Progenitor cell of endocrine pancreas (in vitro differentiated cells): Measurements from ENCODE around the gene NDUFB8. TPM values are rescaled to one million over a fixed set of nuclear protein-coding genes. Genes with fewer than 3 reads are reported as not detected.

Experiments
- DNase-seq: peaks from one replicate; pipeline ENCODE4 v3.0.0; 2021; ENCODE audit warnings: low spot score; ENCODE audit not compliant: unreplicated experiment
- H3K27ac Mint-ChIP-seq: 2 replicates; pipeline ENCODE4 v1.8.0; 2021; ENCODE audit warnings: mild to moderate bottlenecking, moderate library complexity, mixed read lengths
- H3K27me3 Mint-ChIP-seq: 2 replicates; pipeline ENCODE4 v1.8.0; 2021; ENCODE audit warnings: mixed read lengths
- H3K36me3 Mint-ChIP-seq: 2 replicates; pipeline ENCODE4 v1.8.0; 2022; ENCODE audit warnings: mixed read lengths; ENCODE audit not compliant: insufficient read depth
- H3K4me1 Mint-ChIP-seq: 2 replicates; pipeline ENCODE4 v1.8.0; 2021; ENCODE audit warnings: low read depth, mixed read lengths
- H3K4me3 Mint-ChIP-seq: 2 replicates; pipeline ENCODE4 v1.8.0; 2021; ENCODE audit warnings: low read depth, mild to moderate bottlenecking, moderate library complexity, mixed read lengths
- H3K9me3 Mint-ChIP-seq: 2 replicates; pipeline ENCODE4 v1.8.0; 2021; ENCODE audit warnings: low read depth, mixed read lengths
- CTCF ChIP-seq: fragments of 200-600 bp; sonication (generic); IDR thresholded peaks from one replicate; pipeline ENCODE4 v1.5.0; 2021; ENCODE audit warnings: antibody characterized with exemption, mild to moderate bottlenecking; ENCODE audit not compliant: unreplicated experiment
- total RNA-seq: library from RNA; stranded (reverse); gene quantifications from 2 replicates; pipeline ENCODE4 v1.2.1, GENCODE V29; 2021

NDUFB8 gene
- total RNA-seq, 1 donor from 2014 or later, result 159 TPM

GRCh38 chr10:100528921-100529474 is 673 bp downstream of the NDUFB8 start:
- Mint-ChIP-seq H3K27ac (peak overlapping the region; percentile 95), H3K36me3 (peaks cover 9% of the 10 kb centered on the region), H3K4me3 (peak overlapping the region; percentile 99), H3K9me3 (no peaks in the 10 kb centered on the region), H3K27me3 (no peaks in the 10 kb centered on the region), H3K4me1 (peaks cover 16% of the 10 kb centered on the region)
- no peak for DNase-seq
- no peak for TF ChIP-seq CTCF

GRCh38 chr10:100528123-100528886 is 1.4 kb downstream of the NDUFB8 start:
- H3K4me3 Mint-ChIP-seq, result peak overlapping the region; percentile 99
- no peak for TF ChIP-seq CTCF
- peaks cover 13% of the 10 kb centered on the region for H3K36me3 Mint-ChIP-seq
- H3K27ac Mint-ChIP-seq, result no peak overlapping the region
- H3K9me3 Mint-ChIP-seq, result no peaks in the 10 kb centered on the region
- H3K27me3 Mint-ChIP-seq, result no peaks in the 10 kb centered on the region
- no peak for DNase-seq
- peaks cover 16% of the 10 kb centered on the region for H3K4me1 Mint-ChIP-seq

- H3K27me3 Mint-ChIP-seq, result peaks cover 14% of the 10 kb centered on the region
- H3K27ac Mint-ChIP-seq, result no peak overlapping the region
- H3K9me3 Mint-ChIP-seq, result no peaks in the 10 kb centered on the region
- H3K4me1 Mint-ChIP-seq, result peaks cover 13% of the 10 kb centered on the region
- DNase-seq, result no peak
- no peak for TF ChIP-seq CTCF
- H3K4me3 Mint-ChIP-seq, result no peak overlapping the region
- peaks cover 18% of the 10 kb centered on the region for H3K36me3 Mint-ChIP-seq
Measured at GRCh38 chr10:100524638-100525037, 5.0 kb downstream of the NDUFB8 start.

GRCh38 chr10:100524206-100524605 is 5.5 kb downstream of the NDUFB8 start:
- Mint-ChIP-seq H3K27me3 (peaks cover 16% of the 10 kb centered on the region), H3K4me3 (no peak overlapping the region), H3K27ac (no peak overlapping the region), H3K9me3 (no peaks in the 10 kb centered on the region), H3K4me1 (peaks cover 12% of the 10 kb centered on the region), H3K36me3 (peaks cover 18% of the 10 kb centered on the region)
- no peak for TF ChIP-seq CTCF
- DNase-seq, result no peak

GRCh38 chr10:100522945-100523344 is 6.7 kb downstream of the NDUFB8 start:
- H3K4me3 Mint-ChIP-seq, result no peak overlapping the region
- H3K4me1 Mint-ChIP-seq, result peaks cover 3% of the 10 kb centered on the region
- H3K27me3 Mint-ChIP-seq, result peaks cover 24% of the 10 kb centered on the region
- no peak for DNase-seq
- H3K27ac Mint-ChIP-seq, result no peak overlapping the region
- no peak for TF ChIP-seq CTCF
- no peaks in the 10 kb centered on the region for H3K9me3 Mint-ChIP-seq
- peaks cover 18% of the 10 kb centered on the region for H3K36me3 Mint-ChIP-seq
